ENCODE results near the gene YIPF7.

GRCh38 chr4:44679060-44679459 is 27.6 kb upstream of the YIPF7 start:
- no peak for TF ChIP-seq CTCF (IDR thresholded peaks at IDR 0.05; ENCODE audit: poor library complexity)
- TF ChIP-seq EZH2 (IDR thresholded peaks at IDR 0.05; ENCODE audit: borderline replicate concordance): no peak

All from hepatocyte (in vitro differentiated cells).